HG03575 (cell line): Measurements from ENCODE around the gene POLR3H.

Experiments used
- ATAC-seq: cut with Tn5 transposase; IDR thresholded peaks from one replicate; pipeline ENCODE4 v1.9.1; 2021; ENCODE audit not compliant: unreplicated experiment, insufficient number of reproducible peaks, low FRiP score; ENCODE audit errors: extremely low read depth

POLR3H gene

GRCh38 chr22:41524809-41525449 is 19.3 kb downstream of the POLR3H start:
- no peak for ATAC-seq

GRCh38 chr22:41524251-41524661 is 20.0 kb downstream of the POLR3H start:
- ATAC-seq, result no peak

DNA sequence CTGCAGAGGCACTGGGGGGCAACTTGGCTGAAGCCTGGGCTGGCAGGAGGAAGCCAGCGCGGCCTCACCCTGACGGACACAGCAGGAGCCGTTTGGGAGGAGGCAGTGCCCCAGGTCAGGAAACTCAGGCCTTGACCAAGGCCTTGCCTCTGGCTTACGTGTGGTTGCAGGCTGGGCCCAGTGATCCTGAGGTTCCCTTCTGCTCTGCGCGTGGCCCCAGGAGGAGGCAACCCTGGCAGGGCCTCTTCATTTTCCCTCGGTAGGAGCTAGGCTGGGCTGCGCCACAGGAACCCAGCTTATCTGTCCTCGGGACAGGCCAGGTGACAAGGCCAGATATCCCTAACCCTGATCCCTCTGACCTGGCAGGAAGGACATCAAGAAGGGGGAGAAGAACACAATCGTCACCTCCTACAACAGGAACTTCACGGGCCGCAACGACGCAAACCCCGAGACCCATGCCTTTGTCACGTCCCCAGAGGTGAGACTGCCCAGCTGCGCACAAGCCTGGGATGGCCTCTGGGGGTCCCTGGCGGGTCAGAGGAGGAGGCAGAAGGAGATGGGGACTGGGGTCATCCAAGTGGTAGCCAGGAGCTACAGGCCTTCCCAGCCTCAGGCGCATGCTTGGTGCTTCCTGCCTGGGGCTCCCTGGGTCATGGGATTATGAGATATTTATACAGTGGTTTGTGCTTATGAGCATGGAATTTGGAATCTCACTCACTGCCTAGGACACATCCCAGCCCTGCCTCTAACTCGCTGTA is 20.6 kb downstream of the POLR3H start:
- no peak for ATAC-seq

DNA sequence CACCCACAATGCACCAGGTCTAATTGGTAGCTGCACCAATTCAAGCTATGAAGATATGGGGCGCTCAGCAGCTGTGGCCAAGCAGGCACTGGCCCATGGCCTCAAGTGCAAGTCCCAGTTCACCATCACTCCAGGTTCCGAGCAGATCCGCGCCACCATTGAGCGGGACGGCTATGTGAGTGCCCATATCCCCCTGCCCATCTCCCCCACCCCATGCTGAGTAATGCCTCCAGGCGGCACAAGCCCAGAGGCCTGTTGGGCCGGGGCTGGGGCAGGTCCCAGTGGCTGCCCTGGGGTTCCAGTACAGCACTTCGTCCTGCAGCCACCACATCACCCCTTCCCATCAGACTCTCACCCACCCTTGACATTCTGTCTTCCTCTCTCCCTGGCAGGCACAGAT is 21.5 kb downstream of the POLR3H start:
- no peak for ATAC-seq

- no peak for ATAC-seq
Measured at GRCh38 chr22:41521126-41521525, 23.1 kb downstream of the POLR3H start.

GRCh38 chr22:41518048-41518347 is 26.3 kb downstream of the POLR3H start:
- ATAC-seq, result no peak

DNA sequence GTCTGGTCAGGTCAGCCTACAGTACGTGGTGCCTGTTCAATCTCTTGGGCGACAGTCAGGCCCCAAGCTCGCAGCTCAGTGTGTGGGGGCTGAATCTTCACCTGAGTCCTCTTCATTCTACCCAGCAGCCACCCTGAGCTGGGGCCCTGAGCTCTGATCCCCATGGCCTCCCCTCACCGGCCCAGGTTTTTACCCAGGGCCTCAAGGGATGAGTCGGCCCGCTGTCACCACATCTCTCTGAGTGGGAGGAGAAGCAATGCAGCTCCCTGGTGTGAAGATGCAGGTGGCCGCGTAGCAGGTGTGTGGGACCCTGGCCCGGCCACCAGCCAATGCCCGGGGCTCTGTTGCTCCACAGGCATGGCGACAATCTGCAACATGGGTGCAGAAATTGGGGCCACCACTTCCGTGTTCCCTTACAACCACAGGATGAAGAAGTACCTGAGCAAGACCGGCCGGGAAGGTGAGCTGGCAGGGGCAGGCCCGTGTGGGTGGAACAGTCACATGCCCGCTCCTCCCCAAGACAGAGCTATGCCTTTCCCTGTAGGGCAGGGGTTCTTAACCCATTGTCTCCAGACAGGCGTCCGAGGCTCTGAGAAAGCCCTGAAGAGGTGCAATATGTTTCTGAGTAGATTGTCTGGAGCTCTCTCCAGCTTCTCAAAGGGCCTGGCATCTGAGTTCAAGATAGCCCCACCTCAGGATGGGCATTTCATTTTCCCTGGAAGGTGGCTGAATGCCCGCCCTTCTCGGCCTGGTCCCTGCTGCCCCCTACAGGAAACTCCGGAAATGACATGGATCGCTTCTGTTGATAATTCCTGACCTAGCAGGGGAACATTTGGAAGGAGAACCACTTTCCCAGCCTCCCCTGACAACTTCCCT is 26.9 kb downstream of the POLR3H start:
- no peak for ATAC-seq

DNA sequence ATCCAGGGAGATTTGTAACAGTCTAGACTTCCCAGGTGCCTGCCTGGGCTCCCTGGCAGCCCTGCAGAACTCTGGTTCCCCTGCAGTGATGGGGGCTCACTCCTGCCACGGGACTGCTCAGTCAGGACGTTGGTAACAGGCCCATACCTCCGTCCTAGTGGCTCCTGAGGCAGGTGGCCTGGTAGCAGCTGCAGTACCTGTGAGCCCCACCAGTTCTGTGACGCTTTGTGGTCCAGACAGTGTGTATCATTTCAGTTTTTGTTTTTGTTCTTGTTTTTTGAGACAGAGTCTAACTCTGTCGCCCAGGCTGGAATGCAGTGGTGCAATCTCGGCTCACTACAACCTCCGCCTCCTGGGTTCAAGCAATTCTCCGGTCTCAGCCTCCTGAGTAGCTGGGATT is 27.8 kb downstream of the POLR3H start:
- no peak for ATAC-seq

- ATAC-seq, result no peak
Measured at GRCh38 chr22:41513391-41513790, 30.9 kb downstream of the POLR3H start.

- ATAC-seq, result no peak
Measured at GRCh38 chr22:41512421-41513194, 31.7 kb downstream of the POLR3H start.

- no peak for ATAC-seq
Measured at GRCh38 chr22:41511521-41511968, 32.7 kb downstream of the POLR3H start.

GRCh38 chr22:41508770-41509170 is 35.5 kb downstream of the POLR3H start:
- ATAC-seq, result no peak

- ATAC-seq, result no peak
Measured at GRCh38 chr22:41507330-41508063, 36.8 kb downstream of the POLR3H start.

GRCh38 chr22:41505511-41506220 is 38.6 kb downstream of the POLR3H start:
- ATAC-seq, result no peak

DNA sequence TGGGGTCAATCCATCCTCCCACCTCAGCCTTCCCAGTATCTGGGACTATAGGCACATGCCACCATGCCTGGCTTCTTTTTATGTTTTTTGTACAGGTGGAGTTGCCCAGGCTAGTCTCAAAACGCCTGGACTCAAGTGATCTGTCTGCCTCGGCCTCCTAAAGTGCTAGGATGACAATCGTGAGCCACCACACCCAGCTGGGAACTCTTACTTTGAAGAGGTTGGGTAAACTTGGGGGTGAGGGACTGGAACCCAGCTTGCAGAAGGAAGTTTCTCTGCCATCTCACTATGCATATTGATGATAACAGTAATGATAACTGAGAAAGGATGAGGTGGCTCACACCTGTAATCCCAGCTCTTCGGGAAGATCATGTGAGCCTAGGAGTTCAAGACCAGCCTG is 39.5 kb downstream of the POLR3H start:
- ATAC-seq, result no peak

DNA sequence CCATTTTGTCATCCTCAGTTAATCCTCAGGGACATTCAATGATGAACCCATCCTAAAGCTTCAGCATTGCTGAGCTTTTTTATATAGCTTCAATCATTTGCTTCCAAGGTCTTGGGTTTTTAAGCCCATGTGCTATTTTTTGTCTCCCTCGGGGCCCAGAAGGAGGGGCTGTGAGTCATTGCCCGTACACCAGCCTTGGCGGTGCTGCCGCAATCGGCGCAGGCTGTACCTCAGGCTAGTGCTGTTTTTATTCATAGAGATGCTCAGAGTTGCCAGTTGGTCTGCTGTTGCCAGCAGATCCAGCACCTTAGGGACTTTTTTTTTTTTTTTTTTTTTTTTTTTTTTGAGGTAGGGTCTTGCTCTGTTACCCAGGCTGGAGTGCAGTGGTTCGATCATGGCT is 39.9 kb downstream of the POLR3H start:
- ATAC-seq, result no peak

- ATAC-seq, result no peak
Measured at GRCh38 chr22:41501209-41501608, 43.1 kb downstream of the POLR3H start.

DNA sequence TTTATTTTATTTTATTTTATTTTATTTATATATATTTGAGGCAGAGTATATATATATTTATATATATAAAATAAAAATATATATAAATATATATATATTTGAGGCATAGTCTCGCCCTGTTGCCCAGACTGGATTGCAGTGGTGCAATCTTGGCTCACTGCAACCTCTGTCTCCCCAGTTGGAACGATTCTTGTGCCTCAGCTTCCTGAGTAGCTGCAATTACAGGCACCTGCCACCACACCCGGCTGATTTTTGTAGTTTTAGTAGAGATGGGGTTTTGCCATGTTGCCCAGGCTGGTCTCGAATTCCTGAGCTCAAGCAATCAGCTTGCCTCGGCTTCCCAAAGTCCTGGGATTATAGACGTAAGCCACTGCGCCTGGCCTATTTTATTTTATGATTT is 44.0 kb downstream of the POLR3H start:
- ATAC-seq, result no peak
